Gastroesophageal sphincter (tissue), 3 donors: ENCODE results near the gene PRKG1.

Experiments used
- CTCF ChIP-seq, 4 experiments: fragments of 200-600 bp in 2 of 4; fragments of 450-650 bp in 2 of 4; sonication (generic) in 1 of 4; IDR thresholded peaks; one replicate each; pipeline ENCODE4 v1.5.1; 2017 to 2019; ENCODE audit warnings: antibody characterized with exemption in 4 of 4, mild to moderate bottlenecking in 2 of 4, moderate library complexity in 2 of 4
- POLR2A ChIP-seq, 2 donors: fragments of 450-650 bp; IDR thresholded peaks; one replicate each; pipeline ENCODE4 v1.6.1; 2017; ENCODE audit warnings: antibody characterized with exemption in 2 of 2, mild to moderate bottlenecking in 2 of 2, moderate library complexity in 1 of 2

GRCh38 chr10:51367694-51368093 is 293.4 kb downstream of the PRKG1 start:
- TF ChIP-seq CTCF (IDR thresholded peaks at IDR 0.05) (no peak), POLR2A (IDR thresholded peaks at IDR 0.05) (no peak)
